H1 (cell line): ENCODE results near the gene PSME1. TPM values are rescaled to one million over a fixed set of nuclear protein-coding genes. Genes with fewer than 3 reads are reported as not detected.

Experiments used
- CHD1 ChIP-seq: IDR thresholded peaks from 2 replicates; pipeline ENCODE4 v1.6.1; 2012; ENCODE audit warnings: low read depth, low read length, improper control_type of control experiment
- CHD7 ChIP-seq: fragments of 300-600 bp; sonication (generic); IDR thresholded peaks from 2 replicates; pipeline ENCODE4 v1.7.1; 2012; ENCODE audit warnings: low read length, moderate library complexity, mild to moderate bottlenecking, inconsistent platforms; ENCODE audit not compliant: insufficient replicate concordance
- CREB1 ChIP-seq: IDR thresholded peaks from 2 replicates; pipeline ENCODE4 v1.6.1; 2012; ENCODE audit warnings: inconsistent platforms
- HDAC2 ChIP-seq, 2 experiments: fragments of 300-600 bp in 1 of 2; sonication (generic) in 1 of 2; IDR thresholded peaks; 2 replicates each; pipeline ENCODE4 v1.6.1; 2011 to 2012; ENCODE audit warnings: low read depth in 2 of 2, low read length in 2 of 2, mild to moderate bottlenecking in 2 of 2, moderate library complexity in 2 of 2, borderline replicate concordance in 1 of 2, inconsistent platforms in 1 of 2
- KDM4A ChIP-seq: IDR thresholded peaks from one replicate; pipeline ENCODE4 v1.7.1; 2012; ENCODE audit warnings: low read depth, mild to moderate bottlenecking, moderate library complexity, low read length, inconsistent platforms; ENCODE audit not compliant: severe bottlenecking
- SIRT6 ChIP-seq: IDR thresholded peaks from one replicate; pipeline ENCODE4 v1.7.1; 2012; ENCODE audit warnings: low read length, inconsistent platforms
- SP2 ChIP-seq: IDR thresholded peaks from 2 replicates; pipeline ENCODE4 v1.6.1; 2012; ENCODE audit warnings: mild to moderate bottlenecking, low read length, inconsistent platforms
- TAF7 ChIP-seq: optimal IDR thresholded peaks from 2 replicates; pipeline ENCODE3; 2011; ENCODE audit warnings: low read depth, mild to moderate bottlenecking, inconsistent platforms, low read length, moderate library complexity, borderline replicate concordance
- polyA plus RNA-seq, 7 experiments: library from polyadenylated mRNA; depleted of rRNA in 3 of 7; stranded (reverse) in 5 of 7; unstranded in 2 of 7; fragments of >200 nt in 5 of 7; fragments of 200-250 nt in 2 of 7; gene quantifications; 1 replicate in 5 of 7; 2 replicates in 1 of 7; 4 replicates in 1 of 7; pipeline versions ENCODE4 v1.2.1 to v1.2.3, GENCODE V29; 2011 to 2013; ENCODE audit warnings: missing spikeins in 2 of 7, mixed read lengths in 2 of 7
- total RNA-seq: library from RNA; stranded (reverse); fragmentation: NEBNext Ultra II Directional; extraction: Animal tissue kit (Norgen Biotek cat#: 25700); gene quantifications from 2 replicates; pipeline ENCODE4 v1.2.1, GENCODE V29; 2021

Gene PSME1
- total and polyA plus RNA-seq, 2 of the 8 experiments (the other 6 are each of a cell fraction or from before 2014, with no cell fraction given), result 74.9 to 85.9 TPM

GRCh38 chr14:24165785-24166184 is 29.8 kb downstream of the PSME1 start (continued):
- TF ChIP-seq CHD7, result no peak
- no peak for TF ChIP-seq CREB1
- TF ChIP-seq SIRT6, result no peak
- TF ChIP-seq CHD1, result no peak
- TF ChIP-seq TAF7, result no peak
- no peak for TF ChIP-seq KDM4A
- no peak for TF ChIP-seq HDAC2 (IDR thresholded peaks at IDR 0.05; ENCODE audit: borderline replicate concordance in 1 of 2, low read depth in 2 of 2, low read length in 2 of 2)
- no peak for TF ChIP-seq SP2
